Neural progenitor cell (in vitro differentiated cells): Measurements from ENCODE around the gene SPATA24.
"Not testable (repeated sequence)": the region's sequence is repeated elsewhere in the genome, so short reads cannot be mapped to it uniquely, and the experiment has no call there.

Source experiments
- EZH2 ChIP-seq: fragments of 200-600 bp; sonication (generic); IDR thresholded peaks from 2 replicates; pipeline ENCODE4 v1.6.1; 2017; ENCODE audit warnings: antibody characterized with exemption, mild to moderate bottlenecking, moderate library complexity
- TF ChIP-seq, protein P1 (sequence below): fragments of 200-600 bp; sonication (generic); IDR thresholded peaks from 2 replicates; pipeline ENCODE4 v1.5.1; 2017; ENCODE audit warnings: antibody characterized with exemption, mild to moderate bottlenecking

DNA sequence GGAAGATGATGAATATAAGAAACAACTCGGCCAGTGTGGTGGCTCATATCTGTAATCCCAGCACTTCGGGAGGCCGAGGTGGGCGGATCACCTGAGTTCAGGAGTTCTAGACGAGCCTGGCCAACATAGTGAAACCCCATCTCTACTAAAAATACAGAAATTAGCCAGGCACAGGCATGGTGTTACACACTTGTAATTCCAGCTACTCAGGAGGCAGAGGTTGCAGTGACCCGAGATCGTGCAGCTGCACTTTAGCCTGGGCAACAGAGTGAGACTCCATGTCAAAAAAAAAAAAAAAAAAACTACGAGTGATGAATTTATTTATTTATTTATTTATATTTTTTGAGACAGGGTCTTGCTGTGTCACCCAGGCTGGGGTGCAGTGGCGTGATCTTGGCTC lies 56.0 kb downstream of the SPATA24 start:
- TF ChIP-seq, protein P1, sequence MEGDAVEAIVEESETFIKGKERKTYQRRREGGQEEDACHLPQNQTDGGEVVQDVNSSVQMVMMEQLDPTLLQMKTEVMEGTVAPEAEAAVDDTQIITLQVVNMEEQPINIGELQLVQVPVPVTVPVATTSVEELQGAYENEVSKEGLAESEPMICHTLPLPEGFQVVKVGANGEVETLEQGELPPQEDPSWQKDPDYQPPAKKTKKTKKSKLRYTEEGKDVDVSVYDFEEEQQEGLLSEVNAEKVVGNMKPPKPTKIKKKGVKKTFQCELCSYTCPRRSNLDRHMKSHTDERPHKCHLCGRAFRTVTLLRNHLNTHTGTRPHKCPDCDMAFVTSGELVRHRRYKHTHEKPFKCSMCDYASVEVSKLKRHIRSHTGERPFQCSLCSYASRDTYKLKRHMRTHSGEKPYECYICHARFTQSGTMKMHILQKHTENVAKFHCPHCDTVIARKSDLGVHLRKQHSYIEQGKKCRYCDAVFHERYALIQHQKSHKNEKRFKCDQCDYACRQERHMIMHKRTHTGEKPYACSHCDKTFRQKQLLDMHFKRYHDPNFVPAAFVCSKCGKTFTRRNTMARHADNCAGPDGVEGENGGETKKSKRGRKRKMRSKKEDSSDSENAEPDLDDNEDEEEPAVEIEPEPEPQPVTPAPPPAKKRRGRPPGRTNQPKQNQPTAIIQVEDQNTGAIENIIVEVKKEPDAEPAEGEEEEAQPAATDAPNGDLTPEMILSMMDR: not testable (repeated sequence)
- TF ChIP-seq EZH2: not testable (repeated sequence)
